NCI-H774 (cell line): ENCODE measurements around the gene VPS41.
"Not testable (repeated sequence)": the region's sequence is repeated elsewhere in the genome, so short reads cannot be mapped to it uniquely, and the experiment has no call there.

ENCODE experiments used
- DNase-seq: peaks from one replicate; lab custom pipeline; 2025; lab: John Stamatoyannopoulos, UW

Gene VPS41

GRCh38 chr7:38908759-38909335 lies at the start of gene VPS41:
Gene VPS41, minus strand, starts transcription at chr7:38909191. Its CDS starts 17 bp downstream, at chr7:38909174.
- DNase-seq = peak; percentile 75

GRCh38 chr7:38955892-38956291 lies 46.9 kb upstream of the VPS41 start:
- DNase-seq = no peak

- DNase-seq = no peak
Measured at GRCh38 chr7:38953971-38954370, 45.0 kb upstream of the VPS41 start.

- DNase-seq = no peak
Measured at GRCh38 chr7:38953227-38953626, 44.2 kb upstream of the VPS41 start.

- DNase-seq = no peak
Measured at GRCh38 chr7:38951213-38951612, 42.2 kb upstream of the VPS41 start.

GRCh38 chr7:38950309-38950708 lies 41.3 kb upstream of the VPS41 start:
- DNase-seq = no peak

GRCh38 chr7:38947541-38947940 lies 38.5 kb upstream of the VPS41 start:
- not testable (repeated sequence) for DNase-seq

GRCh38 chr7:38942431-38943051 lies 33.5 kb upstream of the VPS41 start:
- DNase-seq = no peak

GRCh38 chr7:38940774-38941173 lies 31.8 kb upstream of the VPS41 start:
- no peak for DNase-seq

- DNase-seq = no peak
Measured at GRCh38 chr7:38938589-38938988, 29.6 kb upstream of the VPS41 start.

GRCh38 chr7:38938001-38938485 lies 29.1 kb upstream of the VPS41 start:
- no peak for DNase-seq

- no peak for DNase-seq
Measured at GRCh38 chr7:38936641-38937040, 27.6 kb upstream of the VPS41 start.

- no peak for DNase-seq
Measured at GRCh38 chr7:38934536-38934935, 25.5 kb upstream of the VPS41 start.

- DNase-seq = no peak
Measured at GRCh38 chr7:38934051-38934450, 25.1 kb upstream of the VPS41 start.

GRCh38 chr7:38932509-38933168 lies 23.6 kb upstream of the VPS41 start:
- peak; percentile 60 for DNase-seq

- DNase-seq = no peak
Measured at GRCh38 chr7:38929460-38930171, 20.6 kb upstream of the VPS41 start.

- no peak for DNase-seq
Measured at GRCh38 chr7:38928506-38928905, 19.5 kb upstream of the VPS41 start.

GRCh38 chr7:38927751-38928150 lies 18.8 kb upstream of the VPS41 start:
- DNase-seq = no peak

- DNase-seq = no peak
Measured at GRCh38 chr7:38920731-38921130, 11.7 kb upstream of the VPS41 start.

GRCh38 chr7:38916396-38916795 lies 7.4 kb upstream of the VPS41 start:
- DNase-seq = no peak

GRCh38 chr7:38909870-38910269 lies 879 bp upstream of the VPS41 start:
- DNase-seq = no peak

- DNase-seq = no peak
Measured at GRCh38 chr7:38907766-38908165, 1.2 kb downstream of the VPS41 start.

GRCh38 chr7:38907066-38907465 lies 1.9 kb downstream of the VPS41 start:
- no peak for DNase-seq
